DND-41 (cell line): ENCODE measurements around the gene PDE4B.

Experiments
- ATAC-seq: fragments of 200-7000 bp; cut with Tn5 transposase; 3 replicates; pipeline ENCODE4 v1.9.1; 2021; ENCODE audit warnings: low read depth; ENCODE audit not compliant: insufficient read depth
- DNase-seq: peaks from one replicate; pipeline ENCODE4 v3.0.0-alpha.2; 2020
- H2AFZ ChIP-seq: 2 replicates; pipeline ENCODE4 v1.6.0; 2012; ENCODE audit warnings: low read depth, low read length
- H3K27ac ChIP-seq: 2 replicates; pipeline ENCODE4 v1.5.1; 2012; ENCODE audit warnings: low read length, inconsistent platforms
- H3K27me3 ChIP-seq: fragments of 200-600 bp; sonication (generic); 2 replicates; pipeline ENCODE4 v1.6.0; 2012; ENCODE audit warnings: low read length, mild to moderate bottlenecking, inconsistent platforms; ENCODE audit not compliant: insufficient read depth, poor library complexity
- H3K36me3 ChIP-seq: 2 replicates; pipeline ENCODE4 v1.5.1; 2012; ENCODE audit warnings: low read length, inconsistent platforms; ENCODE audit not compliant: insufficient read depth
- H3K4me1 ChIP-seq: 2 replicates; pipeline ENCODE4 v1.5.1; 2012; ENCODE audit warnings: mild to moderate bottlenecking, low read length; ENCODE audit not compliant: insufficient read depth
- H3K4me2 ChIP-seq: 2 replicates; pipeline ENCODE4 v1.6.0; 2012; ENCODE audit warnings: mild to moderate bottlenecking, moderate library complexity, low read length, inconsistent platforms; ENCODE audit not compliant: insufficient read depth
- H3K4me3 ChIP-seq, 2 experiments: fragments of 200-600 bp in 1 of 2; shearing (Covaris generic) in 1 of 2; 2 replicates each; pipeline ENCODE4 v1.5.1; 2012 to 2016; ENCODE audit warnings: inconsistent platforms in 2 of 2, low read length in 2 of 2, mild to moderate bottlenecking in 2 of 2, low read depth in 1 of 2, moderate library complexity in 1 of 2
- H3K79me2 ChIP-seq: 2 replicates; pipeline ENCODE4 v1.6.0; 2012; ENCODE audit warnings: low read length, inconsistent platforms; ENCODE audit not compliant: insufficient read depth
- H3K9ac ChIP-seq: 2 replicates; pipeline ENCODE4 v1.6.0; 2012; ENCODE audit warnings: low read depth, mild to moderate bottlenecking, inconsistent platforms, low read length, moderate library complexity
- H3K9me3 ChIP-seq: 2 replicates; pipeline ENCODE4 v1.5.1; 2012; ENCODE audit warnings: low read length, moderate library complexity, mild to moderate bottlenecking, inconsistent platforms; ENCODE audit not compliant: insufficient read depth, severe bottlenecking
- H4K20me1 ChIP-seq: 2 replicates; pipeline ENCODE4 v1.6.0; 2012; ENCODE audit warnings: low read length; ENCODE audit not compliant: insufficient read depth
- CTCF ChIP-seq: IDR thresholded peaks from 2 replicates; pipeline ENCODE4 v1.5.1; 2012; ENCODE audit warnings: borderline replicate concordance, low read length, moderate library complexity, mild to moderate bottlenecking; ENCODE audit not compliant: poor library complexity, severe bottlenecking; ENCODE audit errors: extremely low read depth
- EZH2 ChIP-seq: IDR thresholded peaks from 3 replicates; pipeline ENCODE4 v1.6.1; 2012; ENCODE audit warnings: borderline replicate concordance, low read depth, mild to moderate bottlenecking, moderate library complexity, low read length, inconsistent platforms; ENCODE audit not compliant: severe bottlenecking

PDE4B gene

GRCh38 chr1:65769636-65770035 is 23.1 kb upstream of the PDE4B start:
- Histone ChIP-seq H2AFZ (no peak overlapping the region), H3K4me3 (no peak overlapping the region), H4K20me1 (no peaks in the 10 kb centered on the region), H3K4me2 (no peak overlapping the region), H3K79me2 (no peaks in the 10 kb centered on the region), H3K9ac (no peak overlapping the region), H3K4me1 (no peaks in the 10 kb centered on the region), H3K9me3 (no peaks in the 10 kb centered on the region), H3K27me3 (no peaks in the 10 kb centered on the region), H3K36me3 (no peaks in the 10 kb centered on the region), H3K27ac (no peak overlapping the region)
- DNase-seq: no peak
- TF ChIP-seq EZH2 (no peak), CTCF (no peak)
- ATAC-seq: no peak

- H2AFZ ChIP-seq: no peak overlapping the region
- no peak overlapping the region for H3K9ac ChIP-seq
- TF ChIP-seq EZH2 (no peak), CTCF (no peak)
- H3K4me3 ChIP-seq: no peak overlapping the region
- no peak overlapping the region for H3K4me2 ChIP-seq
- H3K9me3 ChIP-seq: no peaks in the 10 kb centered on the region
- no peak for ATAC-seq
- no peaks in the 10 kb centered on the region for H3K27me3 ChIP-seq
- no peak for DNase-seq
- H4K20me1 ChIP-seq: no peaks in the 10 kb centered on the region
- no peaks in the 10 kb centered on the region for H3K36me3 ChIP-seq
- no peaks in the 10 kb centered on the region for H3K79me2 ChIP-seq
- H3K4me1 ChIP-seq: no peaks in the 10 kb centered on the region
- no peak overlapping the region for H3K27ac ChIP-seq
These were observed 20.1 kb upstream of the PDE4B start for GRCh38 chr1:65772607-65773006.

- no peak overlapping the region for H2AFZ ChIP-seq
- H3K27me3 ChIP-seq: no peaks in the 10 kb centered on the region
- no peak overlapping the region for H3K27ac ChIP-seq
- H3K4me1 ChIP-seq: no peaks in the 10 kb centered on the region
- H4K20me1 ChIP-seq: no peaks in the 10 kb centered on the region
- no peak overlapping the region for H3K9ac ChIP-seq
- no peaks in the 10 kb centered on the region for H3K9me3 ChIP-seq
- ATAC-seq: no peak
- no peak overlapping the region for H3K4me3 ChIP-seq
- DNase-seq: no peak
- TF ChIP-seq EZH2: no peak
- no peak for TF ChIP-seq CTCF
- H3K79me2 ChIP-seq: no peaks in the 10 kb centered on the region
- no peak overlapping the region for H3K4me2 ChIP-seq
- H3K36me3 ChIP-seq: no peaks in the 10 kb centered on the region
These were observed 19.1 kb upstream of the PDE4B start for GRCh38 chr1:65773391-65774123.

GRCh38 chr1:65788762-65789161 is 3.9 kb upstream of the PDE4B start:
- Histone ChIP-seq H3K79me2 (no peaks in the 10 kb centered on the region), H4K20me1 (no peaks in the 10 kb centered on the region), H3K4me3 (no peak overlapping the region), H3K36me3 (no peaks in the 10 kb centered on the region), H3K4me1 (no peaks in the 10 kb centered on the region), H3K27ac (no peak overlapping the region), H3K4me2 (no peak overlapping the region), H3K27me3 (no peaks in the 10 kb centered on the region), H3K9ac (no peak overlapping the region), H2AFZ (no peak overlapping the region), H3K9me3 (no peaks in the 10 kb centered on the region)
- no peak for DNase-seq
- TF ChIP-seq CTCF (no peak), EZH2 (no peak)
- no peak for ATAC-seq
